Choroid plexus epithelial cell (primary cell): ENCODE data around the gene NELL1.

Experiments used
- DNase-seq: peaks from one replicate; pipeline ENCODE4 v3.0.0-alpha.2; 2010; ENCODE audit warnings: low read depth
- H3K4me3 ChIP-seq: 2 replicates; pipeline ENCODE4 v1.5.1; 2011; ENCODE audit warnings: low read depth, mild to moderate bottlenecking, control low read depth, low read length, moderate library complexity
- TF ChIP-seq, protein P1 (sequence below): conservative IDR thresholded peaks from 2 replicates; pipeline ENCODE4 v1.5.1; 2011; ENCODE audit warnings: low read depth, mild to moderate bottlenecking, control low read depth, inconsistent platforms, low read length, moderate library complexity

NELL1 gene

DNA sequence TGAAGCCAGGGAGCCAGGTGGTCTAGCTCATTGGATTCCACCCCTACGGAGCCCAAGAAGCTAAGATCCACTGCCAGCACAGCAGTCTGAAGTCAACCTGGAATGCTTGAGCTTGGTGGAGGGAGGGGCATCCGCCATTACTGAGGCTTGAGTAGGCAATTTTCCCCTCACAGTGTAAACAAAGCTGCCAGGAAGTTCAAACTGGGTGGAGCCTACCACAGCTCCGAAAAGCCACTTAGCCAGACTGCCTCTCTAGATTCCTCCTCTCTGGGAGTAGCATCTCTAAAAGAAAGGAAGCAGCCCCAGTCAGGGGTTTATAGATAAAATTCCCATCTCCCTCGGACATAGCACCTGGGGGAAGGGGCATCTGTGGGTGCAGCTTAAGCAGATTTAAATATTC, 620.3 kb downstream of the NELL1 start:
- TF ChIP-seq, protein P1, sequence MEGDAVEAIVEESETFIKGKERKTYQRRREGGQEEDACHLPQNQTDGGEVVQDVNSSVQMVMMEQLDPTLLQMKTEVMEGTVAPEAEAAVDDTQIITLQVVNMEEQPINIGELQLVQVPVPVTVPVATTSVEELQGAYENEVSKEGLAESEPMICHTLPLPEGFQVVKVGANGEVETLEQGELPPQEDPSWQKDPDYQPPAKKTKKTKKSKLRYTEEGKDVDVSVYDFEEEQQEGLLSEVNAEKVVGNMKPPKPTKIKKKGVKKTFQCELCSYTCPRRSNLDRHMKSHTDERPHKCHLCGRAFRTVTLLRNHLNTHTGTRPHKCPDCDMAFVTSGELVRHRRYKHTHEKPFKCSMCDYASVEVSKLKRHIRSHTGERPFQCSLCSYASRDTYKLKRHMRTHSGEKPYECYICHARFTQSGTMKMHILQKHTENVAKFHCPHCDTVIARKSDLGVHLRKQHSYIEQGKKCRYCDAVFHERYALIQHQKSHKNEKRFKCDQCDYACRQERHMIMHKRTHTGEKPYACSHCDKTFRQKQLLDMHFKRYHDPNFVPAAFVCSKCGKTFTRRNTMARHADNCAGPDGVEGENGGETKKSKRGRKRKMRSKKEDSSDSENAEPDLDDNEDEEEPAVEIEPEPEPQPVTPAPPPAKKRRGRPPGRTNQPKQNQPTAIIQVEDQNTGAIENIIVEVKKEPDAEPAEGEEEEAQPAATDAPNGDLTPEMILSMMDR = no peak
- DNase-seq = no peak
- no peak overlapping the region for H3K4me3 ChIP-seq

DNA sequence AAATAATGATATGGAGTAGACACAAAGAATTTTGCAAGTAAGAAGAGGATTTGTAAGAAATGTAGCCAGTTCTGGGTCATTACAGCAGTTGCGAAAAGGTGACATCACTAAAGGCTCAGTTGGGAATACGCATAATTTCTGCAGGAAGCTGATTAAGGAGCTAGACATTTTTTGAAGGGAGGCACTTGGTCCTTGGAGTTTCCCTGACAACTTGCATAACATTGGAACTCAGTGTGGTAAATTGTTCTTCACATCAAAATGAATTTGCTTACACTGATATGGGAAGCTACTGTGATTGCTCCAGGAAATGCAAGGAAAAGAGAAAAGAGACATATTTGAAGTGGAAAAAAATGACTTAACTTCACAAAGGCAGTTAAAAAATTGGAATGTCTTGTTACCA, 626.1 kb downstream of the NELL1 start:
- H3K4me3 ChIP-seq = no peak overlapping the region
- TF ChIP-seq, protein P1 = no peak
- DNase-seq = no peak

DNA sequence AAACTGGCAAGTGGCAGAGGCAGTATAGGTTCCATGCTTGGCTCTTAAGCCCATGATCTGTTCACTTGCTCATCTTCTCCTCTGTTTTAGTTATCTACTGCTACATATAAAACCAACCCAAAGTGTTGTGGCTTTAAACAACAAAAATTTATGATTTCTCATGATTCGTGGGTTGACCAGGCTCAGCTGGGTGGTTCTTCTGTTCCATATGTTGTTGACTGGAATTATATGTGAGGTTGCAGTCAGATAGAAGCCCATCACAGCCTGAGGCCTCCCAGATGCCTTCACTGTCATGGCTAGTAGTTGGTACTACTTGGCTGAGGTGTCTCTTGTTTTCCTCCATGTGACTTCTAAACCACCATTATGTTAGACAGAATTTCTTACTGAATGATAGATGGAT, 632.6 kb downstream of the NELL1 start:
- DNase-seq = no peak
- TF ChIP-seq, protein P1 = no peak
- no peak overlapping the region for H3K4me3 ChIP-seq

DNA sequence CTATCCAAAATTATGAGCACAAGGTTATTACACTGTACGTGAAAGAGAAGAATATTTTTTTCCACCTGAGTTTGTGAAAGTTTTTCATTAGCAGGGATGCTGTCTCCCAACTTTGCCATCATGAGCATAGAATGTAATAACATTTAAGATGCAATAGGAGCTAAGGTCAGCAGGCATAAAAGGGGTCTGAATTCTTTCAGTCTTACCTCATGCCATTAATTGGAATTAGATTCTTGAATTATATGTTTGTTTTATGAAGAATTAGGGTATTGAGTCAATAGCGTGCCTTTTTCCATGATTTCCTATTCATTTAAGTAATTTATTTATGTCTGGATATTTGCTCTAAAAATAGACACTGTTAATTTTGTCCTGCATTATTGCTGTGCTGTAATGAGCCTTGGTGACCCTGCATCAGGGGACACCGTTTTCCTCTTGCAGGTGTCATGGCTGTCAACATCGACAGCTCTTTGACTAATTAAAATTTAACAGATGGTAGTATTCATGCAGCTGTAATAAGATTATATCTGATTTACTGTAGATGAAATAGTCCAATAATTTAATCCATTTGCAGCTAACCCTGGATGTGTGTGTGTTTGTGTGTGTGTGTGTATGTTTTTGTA, 637.5 kb downstream of the NELL1 start:
- TF ChIP-seq, protein P1 = no peak
- DNase-seq = no peak
- H3K4me3 ChIP-seq = no peak overlapping the region

DNA sequence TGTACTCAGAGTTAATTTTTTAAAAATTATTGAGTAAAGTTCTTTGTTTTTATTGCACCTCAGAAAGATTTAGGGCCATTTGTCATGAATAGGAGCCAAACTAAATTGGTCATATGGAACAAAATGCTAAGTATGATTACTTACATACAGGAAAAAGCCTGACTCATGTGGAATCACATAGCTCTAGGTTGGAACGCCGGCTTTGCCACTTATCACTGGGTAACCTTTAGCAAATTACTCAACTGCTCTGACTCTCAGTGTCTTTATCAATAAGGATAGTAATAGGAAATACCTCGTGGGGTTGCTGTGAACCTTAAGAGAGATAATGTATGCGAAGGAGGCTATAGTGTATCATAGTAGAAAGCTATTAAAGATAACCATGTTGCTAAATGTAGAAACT, 638.5 kb downstream of the NELL1 start:
- DNase-seq = no peak
- TF ChIP-seq, protein P1 = no peak
- no peak overlapping the region for H3K4me3 ChIP-seq

DNA sequence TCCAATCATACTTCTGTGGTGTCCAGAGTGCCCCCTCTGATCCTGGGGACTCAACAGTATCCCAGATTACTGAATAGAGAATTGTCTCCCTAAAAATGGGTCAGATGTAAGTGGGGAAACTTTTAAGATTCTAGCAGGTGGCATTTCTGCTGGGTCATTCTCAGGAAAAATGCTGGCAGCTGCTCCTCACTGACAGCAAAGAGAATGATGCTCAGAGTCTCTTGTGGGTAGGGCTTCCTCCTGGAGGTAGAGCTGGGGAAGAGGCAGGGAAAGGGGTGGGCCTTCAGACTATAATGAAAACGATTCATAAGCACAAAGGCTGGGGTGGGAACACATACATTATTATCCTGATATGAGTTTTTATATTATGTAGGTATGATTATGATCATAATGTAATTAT, 647.2 kb downstream of the NELL1 start:
- no peak overlapping the region for H3K4me3 ChIP-seq
- TF ChIP-seq, protein P1 = no peak
- DNase-seq = no peak

DNA sequence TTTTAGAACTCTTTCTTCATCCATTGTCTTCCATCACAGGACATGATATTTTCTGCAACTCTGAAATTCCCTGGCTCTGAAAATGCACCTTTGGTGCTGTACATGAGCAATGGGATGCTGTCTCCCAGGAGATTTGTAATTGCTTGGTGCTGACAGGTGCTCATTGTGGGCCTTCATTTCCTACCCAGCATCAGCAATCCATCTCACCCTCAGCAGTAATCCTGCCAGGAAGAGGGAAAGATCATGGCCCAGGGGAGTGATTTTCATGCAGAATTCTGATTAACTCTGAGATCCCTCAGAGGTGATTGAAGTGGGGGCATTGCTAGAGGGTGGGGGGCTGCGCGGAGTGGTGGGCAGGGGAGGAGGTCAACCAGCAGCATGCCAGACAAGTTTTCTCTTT, 651.7 kb downstream of the NELL1 start:
- DNase-seq = no peak
- no peak overlapping the region for H3K4me3 ChIP-seq
- TF ChIP-seq, protein P1 = no peak
